HG03439 (cell line): ENCODE results near the gene VCAM1.
"Not testable (repeated sequence)": the region's sequence is repeated elsewhere in the genome, so short reads cannot be mapped to it uniquely, and the experiment has no call there.

Experiments used
- ATAC-seq: cut with Tn5 transposase; IDR thresholded peaks from one replicate; pipeline ENCODE4 v1.9.1; 2021; ENCODE audit warnings: mild to moderate bottlenecking, moderate library complexity; ENCODE audit not compliant: unreplicated experiment

VCAM1 gene

GRCh38 chr1:100773444-100773843 lies 53.9 kb downstream of the VCAM1 start:
- no peak for ATAC-seq

GRCh38 chr1:100774370-100774769 lies 54.8 kb downstream of the VCAM1 start:
- ATAC-seq, result no peak

- no peak for ATAC-seq
Measured at GRCh38 chr1:100775483-100775882, 55.9 kb downstream of the VCAM1 start.

GRCh38 chr1:100778748-100779147 lies 59.2 kb downstream of the VCAM1 start:
- no peak for ATAC-seq

- no peak for ATAC-seq
Measured at GRCh38 chr1:100780814-100781213, 61.3 kb downstream of the VCAM1 start.

- ATAC-seq, result not testable (repeated sequence)
Measured at GRCh38 chr1:100781728-100782127, 62.2 kb downstream of the VCAM1 start.

GRCh38 chr1:100782473-100783039 lies 63.0 kb downstream of the VCAM1 start:
- no peak for ATAC-seq

GRCh38 chr1:100785470-100786052 lies 66.0 kb downstream of the VCAM1 start:
- no peak for ATAC-seq

GRCh38 chr1:100786870-100787269 lies 67.3 kb downstream of the VCAM1 start:
- no peak for ATAC-seq
